Adrenal gland (tissue), 12 donors: Measurements from ENCODE around the gene MEX3A. TPM values are rescaled to one million over a fixed set of nuclear protein-coding genes. Genes with fewer than 3 reads are reported as not detected.

Experiments
- DNase-seq, 7 donors: peaks; one replicate each; pipeline ENCODE4 v3.0.0-alpha.2; 2019 to 2020
- H3K27ac ChIP-seq, 5 donors: fragments of 200-600 bp; sonication (generic) in 4 of 5; 1 replicate in 3 of 5; 2 replicates in 2 of 5; pipeline versions ENCODE4 v1.5.1 to v1.8.0; 2016 to 2020; ENCODE audit warnings: mild to moderate bottlenecking in 1 of 5
- H3K27me3 ChIP-seq: fragments of 200-600 bp; 2 replicates; pipeline ENCODE4 v1.8.0; 2021
- H3K36me3 ChIP-seq, 2 donors: fragments of 200-600 bp; replicated peaks in 1 of 2; 1 replicate in 1 of 2; 2 replicates in 1 of 2; pipeline versions ENCODE4 v1.5.1 to v1.8.0; 2018 to 2022
- H3K4me1 ChIP-seq, 2 donors: fragments of 200-600 bp; replicated peaks in 1 of 2; 1 replicate in 1 of 2; 2 replicates in 1 of 2; pipeline versions ENCODE4 v1.5.1 to v1.8.0; 2018 to 2021
- H3K4me3 ChIP-seq, 4 donors: fragments of 200-600 bp; sonication (generic) in 3 of 4; one replicate each; pipeline ENCODE4 v1.5.1; 2016 to 2018
- H3K9me3 ChIP-seq, 3 donors: fragments of 200-600 bp; sonication (generic) in 1 of 3; replicated peaks in 1 of 3; 1 replicate in 2 of 3; 2 replicates in 1 of 3; pipeline versions ENCODE4 v1.5.1 to v1.8.0; 2016 to 2021
- POLR2A ChIP-seq, 2 donors: fragments of 450-650 bp; IDR thresholded peaks; one replicate each; pipeline ENCODE4 v1.6.1; 2017; ENCODE audit warnings: antibody characterized with exemption in 2 of 2, mild to moderate bottlenecking in 2 of 2, moderate library complexity in 1 of 2
- WGBS, 4 donors: extraction: QIAGEN DNeasy Blood & Tissue Kit in 2 of 4; methylation state at CpG; one replicate each; pipeline versions ENCODE4 v1.1.5 to v1.1.7; 2013 to 2017; 5-methylcytosine and 5-hydroxymethylcytosine counted together
- intact Hi-C, 2 donors: fragments of 100-400 bp; cut with DNase I; formaldehyde crosslinking; loops; one replicate each; pipeline versions ENCODE4 v1.14.1 to v1.15.0; 2022 to 2023
- polyA plus RNA-seq, 3 donors: library from polyadenylated mRNA; stranded (reverse); fragments of 200-250 nt in 2 of 3; fragments of 350-450 nt in 1 of 3; fragmentation: Illumina TruSeq in 1 of 3; extraction: RNeasy Lipid Tissue Mini Kit (QIAGEN cat#74804) in 1 of 3; gene quantifications; one replicate each; pipeline ENCODE4 v1.2.3, GENCODE V29; 2013 to 2014
- total RNA-seq, 9 donors: library from RNA; depleted of rRNA in 4 of 9; stranded (reverse); fragments of >200 nt in 4 of 9; fragments of 120-200 nt in 1 of 9; fragmentation: NEBNext Ultra II Directional in 1 of 9; extraction: Animal tissue kit (Norgen Biotek cat#: 25700) in 1 of 9; gene quantifications; one replicate each; pipeline versions ENCODE4 v1.1.0 to v1.2.4, GENCODE V29; 2013 to 2023
- TF ChIP-seq, protein P1 (sequence below), 6 experiments: fragments of 450-650 bp in 4 of 6; fragments of 200-600 bp in 2 of 6; sonication (generic) in 1 of 6; IDR thresholded peaks; 1 replicate in 5 of 6; 2 replicates in 1 of 6; pipeline versions ENCODE4 v1.5.1 to v1.8.0; 2016 to 2021; ENCODE audit warnings: antibody characterized with exemption in 6 of 6, mild to moderate bottlenecking in 2 of 6, moderate library complexity in 1 of 6
- donor health status: healthy with polysubstance abuse.
- donor health status: Bipolar disorder and iron deficiency.
- donor health status: DM: yes; HTN: yes; CAD: no.
- donor health status: DM: no; HTN: no; CAD: no.
- donor health status: DM: no; HTN: no; CAD: no.
- donor health status: DM: yes; HTN: yes; CAD: no.

Gene MEX3A
- total and polyA plus RNA-seq, 12 donors: 0.09 to 2.4 (median 0.37) TPM

DNA sequence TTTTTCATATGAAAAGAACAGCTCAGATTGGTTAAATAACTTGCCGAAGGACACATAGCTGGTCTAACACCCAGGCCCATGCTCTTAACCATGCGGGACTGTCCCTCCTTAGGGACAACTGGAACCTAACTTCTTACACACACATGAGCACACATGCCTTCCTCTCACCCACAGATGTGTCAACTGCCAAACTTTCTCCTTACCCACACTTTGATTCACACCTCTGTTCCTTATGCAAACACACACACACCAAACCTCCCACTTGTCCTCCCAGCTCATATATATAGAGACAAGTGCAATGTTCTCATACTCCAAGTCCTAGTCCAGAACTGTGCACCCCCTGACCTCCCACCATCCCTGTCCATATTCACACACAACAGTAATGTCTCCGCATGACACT, 17.1 kb downstream of the MEX3A start:
- DNase-seq: no peak
- Histone ChIP-seq H3K9me3 (no peaks in the 10 kb centered on the region), H3K27ac (no peak overlapping the region), H3K36me3 (no peaks in the 10 kb centered on the region), H3K4me1 (no peaks in the 10 kb centered on the region), H3K4me3 (no peak overlapping the region), H3K27me3 (no peaks in the 10 kb centered on the region)
- no peak for TF ChIP-seq POLR2A (IDR thresholded peaks at IDR 0.05)
- TF ChIP-seq, protein P1, sequence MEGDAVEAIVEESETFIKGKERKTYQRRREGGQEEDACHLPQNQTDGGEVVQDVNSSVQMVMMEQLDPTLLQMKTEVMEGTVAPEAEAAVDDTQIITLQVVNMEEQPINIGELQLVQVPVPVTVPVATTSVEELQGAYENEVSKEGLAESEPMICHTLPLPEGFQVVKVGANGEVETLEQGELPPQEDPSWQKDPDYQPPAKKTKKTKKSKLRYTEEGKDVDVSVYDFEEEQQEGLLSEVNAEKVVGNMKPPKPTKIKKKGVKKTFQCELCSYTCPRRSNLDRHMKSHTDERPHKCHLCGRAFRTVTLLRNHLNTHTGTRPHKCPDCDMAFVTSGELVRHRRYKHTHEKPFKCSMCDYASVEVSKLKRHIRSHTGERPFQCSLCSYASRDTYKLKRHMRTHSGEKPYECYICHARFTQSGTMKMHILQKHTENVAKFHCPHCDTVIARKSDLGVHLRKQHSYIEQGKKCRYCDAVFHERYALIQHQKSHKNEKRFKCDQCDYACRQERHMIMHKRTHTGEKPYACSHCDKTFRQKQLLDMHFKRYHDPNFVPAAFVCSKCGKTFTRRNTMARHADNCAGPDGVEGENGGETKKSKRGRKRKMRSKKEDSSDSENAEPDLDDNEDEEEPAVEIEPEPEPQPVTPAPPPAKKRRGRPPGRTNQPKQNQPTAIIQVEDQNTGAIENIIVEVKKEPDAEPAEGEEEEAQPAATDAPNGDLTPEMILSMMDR (IDR thresholded peaks at IDR 0.05): no peak
- WGBS, 4 donors: 89 to 99% (median 93%) methylated on average over 3 of the region's 3 CpGs
- intact Hi-C loops: loop anchor here (5.0 to 10.0 kb wide), 3 partner anchors 60 to 123 kb away; partner anchors contain the start of gene RXFP4 (in 2 of the 2)

DNA sequence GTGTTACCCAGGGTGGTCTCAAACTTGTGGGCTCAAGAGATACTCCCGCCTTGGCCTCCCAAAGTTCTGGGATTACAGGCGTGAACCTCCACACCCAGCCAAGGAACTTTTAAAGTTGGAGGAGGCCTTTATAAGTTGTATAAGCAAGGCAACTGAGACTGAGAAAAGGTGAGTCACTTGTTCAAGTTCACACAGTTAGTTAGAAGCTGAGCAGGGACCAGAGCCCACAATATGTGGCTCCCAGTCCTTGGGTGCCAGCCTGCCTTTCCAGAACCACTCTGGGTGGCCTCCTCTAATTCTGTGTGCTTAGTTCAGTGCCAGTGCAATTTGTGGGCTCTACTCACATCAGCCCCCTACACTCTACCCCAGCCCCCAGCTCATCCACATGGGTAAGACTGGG, 17.6 kb downstream of the MEX3A start:
- no peak for DNase-seq
- TF ChIP-seq, protein P1 (IDR thresholded peaks at IDR 0.05): no peak
- no peak for TF ChIP-seq POLR2A (IDR thresholded peaks at IDR 0.05)
- H3K36me3 ChIP-seq: no peaks in the 10 kb centered on the region
- no peak overlapping the region for H3K27ac ChIP-seq
- intact Hi-C loops: loop anchor here (5.0 to 10.0 kb wide), 3 partner anchors 60 to 122 kb away; partner anchors contain the start of gene RXFP4 (in 2 of the 2)
- no peaks in the 10 kb centered on the region for H3K4me1 ChIP-seq
- no peak overlapping the region for H3K4me3 ChIP-seq
- H3K9me3 ChIP-seq: no peaks in the 10 kb centered on the region
- H3K27me3 ChIP-seq: no peaks in the 10 kb centered on the region
- 85 to 95% (median 91%) methylated on average over 2 of the region's 2 CpGs for WGBS, 4 donors

DNA sequence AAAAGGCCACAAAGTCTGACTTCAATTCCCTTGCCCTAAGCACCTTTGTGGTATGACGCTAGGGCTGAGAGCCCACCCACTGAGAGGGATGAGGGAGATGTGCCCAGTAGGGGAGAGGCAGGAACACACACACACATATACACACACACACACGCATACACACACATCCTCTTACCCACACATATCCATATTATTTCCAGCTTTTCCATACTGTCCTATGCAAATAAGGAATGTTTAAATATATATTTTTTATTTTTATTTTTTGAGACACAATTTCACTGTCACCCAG, 18.3 kb downstream of the MEX3A start:
- WGBS, 4 donors: 47 to 74% (median 63%) methylated on average over 2 of the region's 2 CpGs
- H3K4me3 ChIP-seq: no peak overlapping the region
- no peak overlapping the region for H3K27ac ChIP-seq
- no peaks in the 10 kb centered on the region for H3K36me3 ChIP-seq
- DNase-seq: no peak
- H3K4me1 ChIP-seq: no peaks in the 10 kb centered on the region
- H3K9me3 ChIP-seq: no peaks in the 10 kb centered on the region
- TF ChIP-seq POLR2A (IDR thresholded peaks at IDR 0.05): no peak
- TF ChIP-seq, protein P1 (IDR thresholded peaks at IDR 0.05): no peak
- H3K27me3 ChIP-seq: no peaks in the 10 kb centered on the region
- intact Hi-C loops: loop anchor here in 1 of 2 donors (10.0 kb wide), 2 partner anchors 59 to 119 kb away; partner anchors contain the start of gene RXFP4

DNA sequence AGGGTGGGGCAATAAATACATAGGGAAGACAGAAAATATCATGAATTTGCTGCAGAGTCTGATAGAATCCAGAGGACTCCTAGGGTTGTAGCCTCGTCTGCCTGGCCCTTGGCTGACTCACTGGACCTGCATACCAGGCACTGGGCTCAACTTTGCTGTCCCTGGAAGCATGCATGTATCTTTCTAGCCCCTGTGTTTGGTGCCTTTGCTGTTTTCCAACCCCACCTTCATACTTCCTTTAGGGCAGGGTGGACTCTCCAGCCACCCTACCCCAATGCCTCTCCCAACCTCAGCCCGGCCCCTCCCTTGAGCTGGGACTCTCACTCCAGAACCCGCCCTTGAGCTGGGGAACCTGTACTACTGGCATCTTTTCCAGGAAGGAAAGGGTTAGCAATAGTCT, 20.1 kb downstream of the MEX3A start:
- no peaks in the 10 kb centered on the region for H3K9me3 ChIP-seq
- intact Hi-C loops: loop anchor here in 1 of 2 donors (10.0 kb wide), 2 partner anchors 57 to 117 kb away; partner anchors contain the start of gene RXFP4
- H3K27me3 ChIP-seq: no peaks in the 10 kb centered on the region
- H3K4me3 ChIP-seq: no peak overlapping the region
- no peak for DNase-seq
- 69 to 97% (median 83%) methylated on average over 3 of the region's 3 CpGs for WGBS, 4 donors
- H3K4me1 ChIP-seq: no peaks in the 10 kb centered on the region
- H3K27ac ChIP-seq: no peak overlapping the region
- TF ChIP-seq, protein P1 (IDR thresholded peaks at IDR 0.05): no peak
- TF ChIP-seq POLR2A (IDR thresholded peaks at IDR 0.05): no peak
- no peaks in the 10 kb centered on the region for H3K36me3 ChIP-seq
